CD4-positive, alpha-beta T cell treated with Interleukin-15 for 1 hour (primary cell): Measurements from ENCODE around the gene ZCWPW1.

ENCODE experiments used
- DNase-seq: peaks from one replicate; pipeline ENCODE4 v3.0.0-alpha.2; 2020

ZCWPW1 gene

DNA sequence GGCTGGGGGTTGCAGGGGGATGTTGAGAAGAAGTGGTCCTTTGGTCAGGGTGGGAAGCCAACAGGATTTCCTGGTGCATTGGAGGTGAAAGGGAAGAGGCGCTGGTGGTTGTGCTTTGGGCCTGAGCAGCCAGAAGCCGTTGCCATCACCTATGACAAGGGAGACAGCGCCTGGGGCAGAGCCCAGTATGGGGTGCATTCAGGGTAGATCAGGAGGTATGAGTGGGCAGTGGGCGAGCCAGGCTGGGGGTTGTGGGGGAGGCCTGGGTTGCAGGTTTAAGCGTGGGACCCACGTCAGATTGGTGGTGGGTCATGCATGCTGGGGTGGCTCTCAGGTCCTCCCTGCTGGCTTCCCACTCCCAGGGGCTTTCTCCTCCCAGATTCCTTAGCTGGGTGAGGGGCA is 76.8 kb downstream of the ZCWPW1 start:
- DNase-seq, result no peak
